Adrenal gland (tissue), 12 donors: Measurements from ENCODE around the gene UNC13C. TPM values are rescaled to one million over a fixed set of nuclear protein-coding genes. Genes with fewer than 3 reads are reported as not detected.

Source experiments
- DNase-seq, 7 donors: peaks; one replicate each; pipeline ENCODE4 v3.0.0-alpha.2; 2019 to 2020
- H3K27ac ChIP-seq, 5 donors: fragments of 200-600 bp; sonication (generic) in 4 of 5; 1 replicate in 3 of 5; 2 replicates in 2 of 5; pipeline versions ENCODE4 v1.5.1 to v1.8.0; 2016 to 2020; ENCODE audit warnings: mild to moderate bottlenecking in 1 of 5
- H3K27me3 ChIP-seq: fragments of 200-600 bp; 2 replicates; pipeline ENCODE4 v1.8.0; 2021
- H3K36me3 ChIP-seq, 2 donors: fragments of 200-600 bp; replicated peaks in 1 of 2; 1 replicate in 1 of 2; 2 replicates in 1 of 2; pipeline versions ENCODE4 v1.5.1 to v1.8.0; 2018 to 2022
- H3K4me1 ChIP-seq, 2 donors: fragments of 200-600 bp; replicated peaks in 1 of 2; 1 replicate in 1 of 2; 2 replicates in 1 of 2; pipeline versions ENCODE4 v1.5.1 to v1.8.0; 2018 to 2021
- H3K4me3 ChIP-seq, 4 donors: fragments of 200-600 bp; sonication (generic) in 3 of 4; one replicate each; pipeline ENCODE4 v1.5.1; 2016 to 2018
- H3K9me3 ChIP-seq, 3 donors: fragments of 200-600 bp; sonication (generic) in 1 of 3; replicated peaks in 1 of 3; 1 replicate in 2 of 3; 2 replicates in 1 of 3; pipeline versions ENCODE4 v1.5.1 to v1.8.0; 2016 to 2021
- CTCF ChIP-seq, 6 experiments: fragments of 450-650 bp in 4 of 6; fragments of 200-600 bp in 2 of 6; sonication (generic) in 1 of 6; IDR thresholded peaks; 1 replicate in 5 of 6; 2 replicates in 1 of 6; pipeline versions ENCODE4 v1.5.1 to v1.8.0; 2016 to 2021; ENCODE audit warnings: antibody characterized with exemption in 6 of 6, mild to moderate bottlenecking in 2 of 6, moderate library complexity in 1 of 6
- POLR2A ChIP-seq, 2 donors: fragments of 450-650 bp; IDR thresholded peaks; one replicate each; pipeline ENCODE4 v1.6.1; 2017; ENCODE audit warnings: antibody characterized with exemption in 2 of 2, mild to moderate bottlenecking in 2 of 2, moderate library complexity in 1 of 2
- WGBS, 4 donors: extraction: QIAGEN DNeasy Blood & Tissue Kit in 2 of 4; methylation state at CpG; one replicate each; pipeline versions ENCODE4 v1.1.5 to v1.1.7; 2013 to 2017; 5-methylcytosine and 5-hydroxymethylcytosine counted together
- intact Hi-C, 2 donors: fragments of 100-400 bp; cut with DNase I; formaldehyde crosslinking; loops; one replicate each; pipeline versions ENCODE4 v1.14.1 to v1.15.0; 2022 to 2023
- polyA plus RNA-seq, 3 donors: library from polyadenylated mRNA; stranded (reverse); fragments of 200-250 nt in 2 of 3; fragments of 350-450 nt in 1 of 3; fragmentation: Illumina TruSeq in 1 of 3; extraction: RNeasy Lipid Tissue Mini Kit (QIAGEN cat#74804) in 1 of 3; gene quantifications; one replicate each; pipeline ENCODE4 v1.2.3, GENCODE V29; 2013 to 2014
- total RNA-seq, 9 donors: library from RNA; depleted of rRNA in 4 of 9; stranded (reverse); fragments of >200 nt in 4 of 9; fragments of 120-200 nt in 1 of 9; fragmentation: NEBNext Ultra II Directional in 1 of 9; extraction: Animal tissue kit (Norgen Biotek cat#: 25700) in 1 of 9; gene quantifications; one replicate each; pipeline versions ENCODE4 v1.1.0 to v1.2.4, GENCODE V29; 2013 to 2023
- donor health status: healthy with polysubstance abuse.
- donor health status: Bipolar disorder and iron deficiency.
- donor health status: DM: yes; HTN: yes; CAD: no.
- donor health status: DM: no; HTN: no; CAD: no.
- donor health status: DM: no; HTN: no; CAD: no.
- donor health status: DM: yes; HTN: yes; CAD: no.

The UNC13C gene
- total and polyA plus RNA-seq, 12 donors: 0.04 to 0.61 (median 0.20) TPM; not detected in 4

- intact Hi-C loops: no loop called here
- no peaks in the 10 kb centered on the region for H3K4me1 ChIP-seq
- TF ChIP-seq CTCF (IDR thresholded peaks at IDR 0.05) (no peak), POLR2A (IDR thresholded peaks at IDR 0.05) (no peak)
- WGBS, 4 donors: 61 to 63% (median 63%) methylated on average over 2 of the region's 2 CpGs
- H3K9me3 ChIP-seq: no peaks in the 10 kb centered on the region
- H3K4me3 ChIP-seq: no peak overlapping the region
- DNase-seq: no peak
- no peak overlapping the region for H3K27ac ChIP-seq
- no peaks in the 10 kb centered on the region for H3K36me3 ChIP-seq
- H3K27me3 ChIP-seq: no peaks in the 10 kb centered on the region
These were observed 234.4 kb downstream of the UNC13C start for GRCh38 chr15:54212635-54213034.

GRCh38 chr15:54226455-54226854 lies 248.2 kb downstream of the UNC13C start:
- H3K4me1 ChIP-seq: no peaks in the 10 kb centered on the region
- no peak overlapping the region for H3K27ac ChIP-seq
- no peak for DNase-seq
- no peak for TF ChIP-seq POLR2A (IDR thresholded peaks at IDR 0.05)
- TF ChIP-seq CTCF (IDR thresholded peaks at IDR 0.05): no peak
- no peaks in the 10 kb centered on the region for H3K9me3 ChIP-seq
- H3K4me3 ChIP-seq: no peak overlapping the region
- 80 to 100% (median 81%) methylated on average over 1 to 4 of the region's 4 CpGs; no CpG with 5 or more reads in 1 of the 4 donors for WGBS, 4 donors
- intact Hi-C loops: no loop called here
- no peaks in the 10 kb centered on the region for H3K27me3 ChIP-seq
- H3K36me3 ChIP-seq: no peaks in the 10 kb centered on the region

- no peak overlapping the region for H3K4me3 ChIP-seq
- no peaks in the 10 kb centered on the region for H3K4me1 ChIP-seq
- H3K27ac ChIP-seq: no peak overlapping the region
- TF ChIP-seq POLR2A (IDR thresholded peaks at IDR 0.05) (no peak), CTCF (IDR thresholded peaks at IDR 0.05) (no peak)
- H3K27me3 ChIP-seq: no peaks in the 10 kb centered on the region
- no peaks in the 10 kb centered on the region for H3K36me3 ChIP-seq
- no peak for DNase-seq
- intact Hi-C loops: no loop called here
- WGBS, 4 donors: 79 to 90% (median 83%) methylated on average over 2 to 4 of the region's 4 CpGs
- no peaks in the 10 kb centered on the region for H3K9me3 ChIP-seq
These were observed 249.3 kb downstream of the UNC13C start for GRCh38 chr15:54227569-54227968.

- TF ChIP-seq POLR2A (IDR thresholded peaks at IDR 0.05) (no peak), CTCF (IDR thresholded peaks at IDR 0.05) (no peak)
- H3K9me3 ChIP-seq: no peaks in the 10 kb centered on the region
- no peaks in the 10 kb centered on the region for H3K36me3 ChIP-seq
- H3K4me3 ChIP-seq: no peak overlapping the region
- H3K4me1 ChIP-seq: no peaks in the 10 kb centered on the region
- no peaks in the 10 kb centered on the region for H3K27me3 ChIP-seq
- no peak overlapping the region for H3K27ac ChIP-seq
- intact Hi-C loops: no loop called here
- DNase-seq: no peak
- WGBS, 4 donors: 66 to 70% (median 69%) methylated on average over 3 of the region's 3 CpGs
These were observed 272.1 kb downstream of the UNC13C start for GRCh38 chr15:54250326-54250725.
